H9 (cell line): ENCODE results near the gene UNC5C. TPM values are rescaled to one million over a fixed set of nuclear protein-coding genes. Genes with fewer than 3 reads are reported as not detected.

Experiments
- DNase-seq: peaks from one replicate; pipeline ENCODE4 v3.0.0-alpha.2; 2017
- H2AFZ ChIP-seq: one replicate; pipeline ENCODE4 v1.6.1; 2013; ENCODE audit warnings: mild to moderate bottlenecking, low read length, control low read depth, moderate library complexity
- H2AK5ac ChIP-seq: 2 replicates; pipeline ENCODE4 v1.6.1; 2013; ENCODE audit warnings: low read length, control low read depth, mixed read lengths; ENCODE audit not compliant: insufficient read length
- H2BK120ac ChIP-seq: one replicate; pipeline ENCODE4 v1.6.1; 2013; ENCODE audit warnings: low read depth, mild to moderate bottlenecking, low read length, control low read depth, inconsistent platforms; ENCODE audit not compliant: poor library complexity, severe bottlenecking
- H2BK12ac ChIP-seq: 2 replicates; pipeline ENCODE4 v1.6.1; 2013; ENCODE audit warnings: low read length, control low read depth, mixed read lengths, low read depth; ENCODE audit not compliant: insufficient read length
- H2BK15ac ChIP-seq: 2 replicates; pipeline ENCODE4 v1.6.1; 2013; ENCODE audit warnings: low read depth, low read length, control low read depth
- H2BK20ac ChIP-seq: one replicate; pipeline ENCODE4 v1.6.1; 2013; ENCODE audit warnings: low read depth, mild to moderate bottlenecking, low read length, control low read depth, inconsistent platforms; ENCODE audit not compliant: poor library complexity, severe bottlenecking
- H2BK5ac ChIP-seq: 2 replicates; pipeline ENCODE4 v1.6.1; 2013; ENCODE audit warnings: low read length, control low read depth, mixed read lengths; ENCODE audit not compliant: insufficient read length
- H3K14ac ChIP-seq: 2 replicates; pipeline ENCODE4 v1.6.1; 2013; ENCODE audit warnings: low read length, control low read depth; ENCODE audit not compliant: insufficient read depth
- H3K18ac ChIP-seq: 2 replicates; pipeline ENCODE4 v1.6.1; 2013; ENCODE audit warnings: low read depth, mild to moderate bottlenecking, mixed read lengths, low read length, control low read depth; ENCODE audit not compliant: insufficient read length
- H3K23ac ChIP-seq: 2 replicates; pipeline ENCODE4 v1.6.1; 2013; ENCODE audit warnings: low read length, control low read depth, mixed read lengths, low read depth; ENCODE audit not compliant: insufficient read length
- H3K23me2 ChIP-seq: 2 replicates; pipeline ENCODE4 v1.6.1; 2013; ENCODE audit warnings: low read depth, mild to moderate bottlenecking, mixed read lengths, low read length, control low read depth; ENCODE audit not compliant: insufficient read length, poor library complexity, severe bottlenecking
- H3K27ac ChIP-seq: 2 replicates; pipeline ENCODE4 v1.5.1; 2013; ENCODE audit warnings: low read length, control low read depth, mixed read lengths, low read depth; ENCODE audit not compliant: insufficient read length
- H3K27me3 ChIP-seq: 2 replicates; pipeline ENCODE4 v1.6.1; 2013; ENCODE audit warnings: low read length, control low read depth, inconsistent platforms; ENCODE audit not compliant: insufficient read depth
- H3K4ac ChIP-seq: 2 replicates; pipeline ENCODE4 v1.6.1; 2013; ENCODE audit warnings: low read depth, mild to moderate bottlenecking, control low read depth, inconsistent platforms, low read length, moderate library complexity
- H3K4me1 ChIP-seq: 2 replicates; pipeline ENCODE4 v1.6.1; 2013; ENCODE audit warnings: low read length, control low read depth, inconsistent platforms; ENCODE audit not compliant: insufficient read depth
- H3K4me2 ChIP-seq: 2 replicates; pipeline ENCODE4 v1.6.1; 2013; ENCODE audit warnings: low read length, control low read depth, mixed read lengths; ENCODE audit not compliant: insufficient read length, insufficient read depth
- H3K56ac ChIP-seq: 2 replicates; pipeline ENCODE4 v1.6.1; 2013; ENCODE audit warnings: low read depth, mild to moderate bottlenecking, mixed read lengths, low read length, control low read depth; ENCODE audit not compliant: insufficient read length
- H3K79me1 ChIP-seq: 2 replicates; pipeline ENCODE4 v1.6.1; 2013; ENCODE audit warnings: low read depth, mild to moderate bottlenecking, moderate library complexity, low read length, control low read depth, inconsistent platforms; ENCODE audit not compliant: insufficient read depth, poor library complexity, severe bottlenecking
- H3K79me2 ChIP-seq: 2 replicates; pipeline ENCODE4 v1.6.1; 2013; ENCODE audit warnings: low read length, control low read depth, inconsistent platforms; ENCODE audit not compliant: insufficient read depth
- H3K9ac ChIP-seq: 2 replicates; pipeline ENCODE4 v1.6.1; 2013; ENCODE audit warnings: low read length, control low read depth, mixed read lengths; ENCODE audit not compliant: insufficient read length; ENCODE audit errors: extremely low read depth
- H3K9me3 ChIP-seq: one replicate; pipeline ENCODE4 v1.6.1; 2013; ENCODE audit warnings: low read depth, low read length, inconsistent platforms; ENCODE audit not compliant: control insufficient read depth
- H3T11ph ChIP-seq: one replicate; pipeline ENCODE4 v1.6.1; 2013; ENCODE audit warnings: mild to moderate bottlenecking, low read length, control low read depth, inconsistent platforms
- H4K20me1 ChIP-seq: one replicate; pipeline ENCODE4 v1.6.1; 2013; ENCODE audit not compliant: control insufficient read depth, insufficient read length, insufficient read depth
- H4K5ac ChIP-seq: 2 replicates; pipeline ENCODE4 v1.6.1; 2013; ENCODE audit warnings: low read depth, mild to moderate bottlenecking, mixed read lengths, low read length, control low read depth; ENCODE audit not compliant: insufficient read length
- H4K8ac ChIP-seq: replicated peaks from 2 replicates; pipeline ENCODE4 v1.6.1; 2013; ENCODE audit warnings: low read length, control low read depth, mixed read lengths, low read depth; ENCODE audit not compliant: insufficient read length
- H4K91ac ChIP-seq: 2 replicates; pipeline ENCODE4 v1.6.1; 2013; ENCODE audit warnings: low read depth, mild to moderate bottlenecking, moderate library complexity, mixed read lengths, low read length, control low read depth; ENCODE audit not compliant: insufficient read length
- H3K27ac Mint-ChIP-seq, 3 experiments: 2 replicates in 2 of 3; 3 replicates in 1 of 3; pipeline ENCODE4 v1.8.0; 2020 to 2021; ENCODE audit warnings: mixed read lengths in 3 of 3, mild to moderate bottlenecking in 1 of 3, moderate library complexity in 1 of 3
- H3K27me3 Mint-ChIP-seq: 2 replicates; pipeline ENCODE4 v1.8.0; 2021; ENCODE audit warnings: low read depth, mild to moderate bottlenecking, moderate library complexity, mixed read lengths
- H3K36me3 Mint-ChIP-seq, 3 experiments: 2 replicates in 2 of 3; 3 replicates in 1 of 3; pipeline ENCODE4 v1.8.0; 2020 to 2021; ENCODE audit warnings: low read depth in 3 of 3, mixed read lengths in 3 of 3; ENCODE audit not compliant: insufficient read depth in 1 of 3
- H3K4me1 Mint-ChIP-seq, 2 experiments: 2 replicates each; pipeline ENCODE4 v1.8.0; 2020; ENCODE audit warnings: mixed read lengths in 2 of 2
- H3K4me3 Mint-ChIP-seq, 2 experiments: 2 replicates in 1 of 2; 3 replicates in 1 of 2; pipeline ENCODE4 v1.8.0; 2020 to 2021; ENCODE audit warnings: mild to moderate bottlenecking in 2 of 2, mixed read lengths in 2 of 2, moderate library complexity in 1 of 2
- H3K9me3 Mint-ChIP-seq, 2 experiments: 2 replicates in 1 of 2; 3 replicates in 1 of 2; pipeline ENCODE4 v1.8.0; 2020; ENCODE audit warnings: mild to moderate bottlenecking in 2 of 2, mixed read lengths in 2 of 2, moderate library complexity in 1 of 2
- CTCF ChIP-seq: fragments of 200-600 bp; sonication (generic); conservative IDR thresholded peaks from 3 replicates; pipeline ENCODE4 v1.8.0; 2021; ENCODE audit warnings: antibody characterized with exemption, mild to moderate bottlenecking
- WGBS: extraction: QIAGEN DNeasy Blood & Tissue Kit; methylation state at CpG from one replicate; pipeline ENCODE4 v1.1.7; 2013; ENCODE audit warnings: missing lambda C conversion rate, low lambda C conversion rate, mixed read lengths; ENCODE audit not compliant: insufficient read length; ENCODE audit errors: extremely low coverage; 5-methylcytosine and 5-hydroxymethylcytosine counted together
- total RNA-seq: library from RNA; stranded (reverse); gene quantifications from 2 replicates; pipeline ENCODE4 v1.2.1, GENCODE V29; 2021

The UNC5C gene
- total RNA-seq, 1 experiment from 2014 or later: not detected

GRCh38 chr4:95256108-95256835 lies 292.5 kb downstream of the UNC5C start:
- no peak overlapping the region for H2BK12ac ChIP-seq
- H3T11ph ChIP-seq: no peak overlapping the region
- H3K27ac ChIP-seq: no peak overlapping the region

More at GRCh38 chr4:95256108-95256835, 292.5 kb downstream of the UNC5C start:
- no peaks in the 10 kb centered on the region for H4K20me1 ChIP-seq
- H3K4me3 Mint-ChIP-seq: no peak overlapping the region
- H2AFZ ChIP-seq: no peak overlapping the region
- H3K14ac ChIP-seq: no peak overlapping the region
- H3K4me2 ChIP-seq: no peak overlapping the region
- H3K23ac ChIP-seq: no peak overlapping the region
- no peak overlapping the region for H2AK5ac ChIP-seq
- H3K9ac ChIP-seq: no peak overlapping the region
- no peak overlapping the region for H2BK15ac ChIP-seq
- H3K27me3 Mint-ChIP-seq: no peaks in the 10 kb centered on the region
- no peaks in the 10 kb centered on the region for H3K9me3 Mint-ChIP-seq
- H3K4me1 Mint-ChIP-seq: no peaks in the 10 kb centered on the region
- no peaks in the 10 kb centered on the region for H3K27me3 ChIP-seq
- H3K23me2 ChIP-seq: no peaks in the 10 kb centered on the region
- H2BK20ac ChIP-seq: no peak overlapping the region
- no peak overlapping the region for H3K4ac ChIP-seq
- no CpG with 5 or more reads among the region's 6 CpGs for WGBS
- H3K18ac ChIP-seq: no peak overlapping the region
- H4K8ac ChIP-seq: peak overlapping the region; percentile 28
- no peak for DNase-seq
- no peaks in the 10 kb centered on the region for H3K79me1 ChIP-seq
- H3K27ac Mint-ChIP-seq: no peak overlapping the region
- TF ChIP-seq CTCF: no peak
- H2BK120ac ChIP-seq: no peak overlapping the region
- H3K9me3 ChIP-seq: no peaks in the 10 kb centered on the region
- no peak overlapping the region for H4K5ac ChIP-seq
- no peaks in the 10 kb centered on the region for H3K36me3 Mint-ChIP-seq
- H3K4me1 ChIP-seq: no peaks in the 10 kb centered on the region; the same call in 1 of the 2 replicates
- H4K91ac ChIP-seq: no peak overlapping the region
- H3K79me2 ChIP-seq: no peaks in the 10 kb centered on the region
- no peak overlapping the region for H3K56ac ChIP-seq
- H2BK5ac ChIP-seq: no peak overlapping the region
